Right kidney (tissue), 1 donor: ENCODE measurements around the gene COPS2.
"Not testable (repeated sequence)": the region's sequence is repeated elsewhere in the genome, so short reads cannot be mapped to it uniquely, and the experiment has no call there.

Experiments
- DNase-seq: peaks from one replicate; pipeline ENCODE4 v3.0.0-alpha.2; 2016

The COPS2 gene

GRCh38 chr15:49110158-49110944 is 45.0 kb downstream of the COPS2 start:
- no peak for DNase-seq

GRCh38 chr15:49103002-49103401 is 52.4 kb downstream of the COPS2 start:
- no peak for DNase-seq

GRCh38 chr15:49101536-49101935 is 53.9 kb downstream of the COPS2 start:
- no peak for DNase-seq

GRCh38 chr15:49096090-49096750 is 59.2 kb downstream of the COPS2 start:
- DNase-seq, result no peak

- no peak for DNase-seq
These were observed 60.5 kb downstream of the COPS2 start for GRCh38 chr15:49094923-49095322.

- no peak for DNase-seq
These were observed 61.9 kb downstream of the COPS2 start for GRCh38 chr15:49093252-49094105.

- DNase-seq, result no peak
These were observed 66.4 kb downstream of the COPS2 start for GRCh38 chr15:49088996-49089395.

- no peak for DNase-seq
These were observed 69.5 kb downstream of the COPS2 start for GRCh38 chr15:49085696-49086459.

GRCh38 chr15:49084285-49084570 is 71.2 kb downstream of the COPS2 start:
- no peak for DNase-seq

GRCh38 chr15:49083401-49084284 is 71.8 kb downstream of the COPS2 start:
- no peak for DNase-seq

- no peak for DNase-seq
These were observed 72.4 kb downstream of the COPS2 start for GRCh38 chr15:49082960-49083359.

- no peak for DNase-seq
These were observed 75.9 kb downstream of the COPS2 start for GRCh38 chr15:49079340-49080039.

GRCh38 chr15:49075881-49076280 is 79.5 kb downstream of the COPS2 start:
- no peak for DNase-seq

- not testable (repeated sequence) for DNase-seq
These were observed 80.7 kb downstream of the COPS2 start for GRCh38 chr15:49074589-49075287.
